AG04449 (cell line): ENCODE data around the gene MYADM.

Experiments used
- CTCF ChIA-PET: fragments of 350-600 bp; formaldehyde crosslinking; extraction: SDS; loops from one replicate; lab custom pipeline; 2021; ENCODE audit warnings: antibody characterized with exemption; lab: Yijun Ruan, JAX
- POLR2A ChIA-PET: fragments of 400-600, 350-600 bp; formaldehyde crosslinking; extraction: SDS; loops from one replicate; lab custom pipeline; 2020; ENCODE audit warnings: antibody characterized with exemption, inconsistent platforms; lab: Yijun Ruan, JAX
- DNase-seq: peaks from one replicate; pipeline ENCODE4 v3.0.0-alpha.2; 2010; ENCODE audit warnings: low read depth, low spot score
- H3K4me3 ChIP-seq: 2 replicates; pipeline ENCODE4 v1.5.1; 2011; ENCODE audit warnings: low read depth, mild to moderate bottlenecking, control low read depth, low read length
- CTCF ChIP-seq: IDR thresholded peaks from one replicate; pipeline ENCODE4 v1.5.1; 2011; ENCODE audit warnings: mild to moderate bottlenecking, moderate library complexity, low read length, control low read depth, inconsistent platforms; ENCODE audit not compliant: insufficient read depth; ENCODE audit errors: missing control alignments

MYADM gene

GRCh38 chr19:53872762-53873161 lies 5.1 kb downstream of the MYADM start:
- ChIA-PET POLR2A (interaction anchor here (1.6 kb wide), 1 partner anchor 238 kb away, joined by 5 read pairs; no protein-coding TSS in a partner anchor), CTCF (interaction anchor here (1.1 kb wide), 1 partner anchor 34 kb away, joined by 3 read pairs; no protein-coding TSS in a partner anchor)
- no peak overlapping the region for H3K4me3 ChIP-seq
- no peak for TF ChIP-seq CTCF
- DNase-seq, result no peak

- POLR2A ChIA-PET, result interaction anchor here (1.6 kb wide), 1 partner anchor 237 kb away, joined by 5 read pairs; no protein-coding TSS in a partner anchor
These were observed 6.3 kb downstream of the MYADM start for GRCh38 chr19:53873773-53874605.

GRCh38 chr19:53874606-53874990 lies 6.9 kb downstream of the MYADM start:
- no peak for TF ChIP-seq CTCF
- no peak for DNase-seq
- no peak overlapping the region for H3K4me3 ChIP-seq
- POLR2A ChIA-PET, result no interaction called here
- CTCF ChIA-PET, result no interaction called here

More at GRCh38 chr19:53873773-53874605, 6.3 kb downstream of the MYADM start:
- CTCF ChIA-PET, result no interaction called here
- no peak overlapping the region for H3K4me3 ChIP-seq
- DNase-seq, result no peak
- TF ChIP-seq CTCF, result no peak

GRCh38 chr19:53875602-53876325 lies 8.1 kb downstream of the MYADM start:
- H3K4me3 ChIP-seq, result no peak overlapping the region
- ChIA-PET CTCF (interaction anchor here (1.0 to 2.3 kb wide), 3 partner anchors 29 to 154 kb away, joined by 3 to 8 read pairs (median 6); no protein-coding TSS in a partner anchor), POLR2A (interaction anchor here (2.0 kb wide), 1 partner anchor 8 kb away, joined by 16 read pairs; the partner anchor contains the start of gene MYADM)
- TF ChIP-seq CTCF, result no peak
- no peak for DNase-seq

- TF ChIP-seq CTCF, result no peak
- POLR2A ChIA-PET, result interaction anchor here (2.0 kb wide), 1 partner anchor 9 kb away, joined by 16 read pairs; the partner anchor contains the start of gene MYADM
- no peak overlapping the region for H3K4me3 ChIP-seq
- CTCF ChIA-PET, result interaction anchor here (1.0 to 2.3 kb wide), 5 partner anchors 23 to 153 kb away, joined by 3 to 8 read pairs (median 4); no protein-coding TSS in a partner anchor
- DNase-seq, result no peak
These were observed 9.1 kb downstream of the MYADM start for GRCh38 chr19:53876651-53877224.
